Suprapubic skin (tissue), 3 donors: ENCODE measurements around the gene CCSER2.
A peak's percentile ranks its signal among the peaks of the same experiment; 100 is the strongest.

Experiments used
- CTCF ChIP-seq, 2 donors: fragments of 200-600 bp in 1 of 2; fragments of 450-650 bp in 1 of 2; sonication (generic) in 1 of 2; IDR thresholded peaks; one replicate each; pipeline ENCODE4 v1.5.1; 2016 to 2019; ENCODE audit warnings: antibody characterized with exemption in 2 of 2, mild to moderate bottlenecking in 1 of 2, moderate library complexity in 1 of 2
- POLR2A ChIP-seq, 2 donors: fragments of 450-650 bp; IDR thresholded peaks; one replicate each; pipeline ENCODE4 v1.6.1; 2017; ENCODE audit warnings: antibody characterized with exemption in 2 of 2, mild to moderate bottlenecking in 2 of 2, moderate library complexity in 2 of 2

- TF ChIP-seq CTCF (IDR thresholded peaks at IDR 0.05) (peak; percentile 36 to 49), POLR2A (IDR thresholded peaks at IDR 0.05) (no peak)
Measured at GRCh38 chr10:84375011-84375410, 46.6 kb downstream of the CCSER2 start.
